WTC11 (cell line): ENCODE data around the gene ATP8B3. TPM values are rescaled to one million over a fixed set of nuclear protein-coding genes. Genes with fewer than 3 reads are reported as not detected.
A peak's percentile ranks its signal among the peaks of the same experiment; 100 is the strongest.

Source experiments
- ATAC-seq: fragments of 200-7000 bp; cut with Tn5 transposase; 2 replicates; pipeline ENCODE4 v1.10.0; 2021; ENCODE audit warnings: mild to moderate bottlenecking, moderate library complexity
- CTCF ChIA-PET: fragments of 300-600 bp; sonication (Branson Sonifier 250); formaldehyde crosslinking; loops from one replicate; lab custom pipeline; 2021; ENCODE audit warnings: antibody characterized with exemption; lab: Charles Lee
- POLR2A ChIA-PET: fragments of 350-600 bp; sonication (Branson Sonifier 250); formaldehyde crosslinking; loops from one replicate; lab custom pipeline; 2021; ENCODE audit warnings: antibody characterized with exemption; lab: Charles Lee
- DNase-seq: peaks from one replicate; pipeline ENCODE4 v3.0.0; 2021; ENCODE audit warnings: low spot score
- H3K27ac Mint-ChIP-seq: 2 replicates; pipeline ENCODE4 v1.8.0; 2021; ENCODE audit warnings: mixed read lengths
- H3K27me3 Mint-ChIP-seq: 2 replicates; pipeline ENCODE4 v1.8.0; 2021; ENCODE audit warnings: low read depth, mild to moderate bottlenecking, moderate library complexity, mixed read lengths
- H3K36me3 Mint-ChIP-seq: 2 replicates; pipeline ENCODE4 v1.8.0; 2021; ENCODE audit warnings: mixed read lengths
- H3K4me1 Mint-ChIP-seq: 2 replicates; pipeline ENCODE4 v1.8.0; 2022; ENCODE audit warnings: mixed read lengths
- H3K4me3 Mint-ChIP-seq: 2 replicates; pipeline ENCODE4 v1.8.0; 2021; ENCODE audit warnings: mild to moderate bottlenecking, moderate library complexity, mixed read lengths
- H3K9me3 Mint-ChIP-seq: 2 replicates; pipeline ENCODE4 v1.8.0; 2021; ENCODE audit warnings: mixed read lengths
- CTCF ChIP-seq: fragments of 200-600 bp; IDR thresholded peaks from 2 replicates; pipeline ENCODE4 v1.8.0; 2022; ENCODE audit warnings: antibody characterized with exemption
- E2F5 ChIP-seq: sonication (generic); formaldehyde crosslinking; IDR thresholded peaks from 2 replicates; pipeline ENCODE4 v1.8.1; 2022; ENCODE audit warnings: mild to moderate bottlenecking, moderate library complexity, missing genetic modification reagents
- ESRRA ChIP-seq: sonication (generic); formaldehyde crosslinking; IDR thresholded peaks from 2 replicates; pipeline ENCODE4 v1.8.1; 2022; ENCODE audit warnings: mild to moderate bottlenecking, missing genetic modification reagents, borderline replicate concordance
- ETV6 ChIP-seq: sonication (generic); formaldehyde crosslinking; IDR thresholded peaks from 2 replicates; pipeline ENCODE4 v1.8.1; 2022; ENCODE audit warnings: mild to moderate bottlenecking, missing genetic modification reagents
- FOXP1 ChIP-seq: sonication (generic); formaldehyde crosslinking; IDR thresholded peaks from 2 replicates; pipeline ENCODE4 v1.8.0; 2022; ENCODE audit warnings: missing genetic modification reagents, mild to moderate bottlenecking, moderate library complexity, borderline replicate concordance
- GTF2I ChIP-seq: fragments of 250-450 bp; sonication (Bioruptor Pico); conservative IDR thresholded peaks from 2 replicates; pipeline ENCODE4 v1.4.0; 2021; ENCODE audit warnings: mild to moderate bottlenecking
- HMGA2 ChIP-seq: fragments of 250-450 bp; sonication (Bioruptor Pico); IDR thresholded peaks from 2 replicates; pipeline ENCODE4 v1.4.0; 2021; ENCODE audit warnings: mild to moderate bottlenecking, moderate library complexity
- HMGXB4 ChIP-seq: sonication (generic); formaldehyde crosslinking; IDR thresholded peaks from 2 replicates; pipeline ENCODE4 v1.8.1; 2023; ENCODE audit warnings: mild to moderate bottlenecking, moderate library complexity, missing genetic modification reagents
- MYBL2 ChIP-seq: sonication (generic); formaldehyde crosslinking; IDR thresholded peaks from 2 replicates; pipeline ENCODE4 v1.8.1; 2023; ENCODE audit warnings: mild to moderate bottlenecking, moderate library complexity, missing genetic modification reagents
- NFYB ChIP-seq: sonication (generic); formaldehyde crosslinking; conservative IDR thresholded peaks from 2 replicates; pipeline ENCODE4 v1.8.0; 2022; ENCODE audit warnings: low read depth, missing genetic modification reagents
- NR1H2 ChIP-seq: sonication (generic); formaldehyde crosslinking; IDR thresholded peaks from 2 replicates; pipeline ENCODE4 v1.9.0; 2021; ENCODE audit warnings: mild to moderate bottlenecking, moderate library complexity, missing genetic modification reagents
- PREB ChIP-seq: sonication (generic); formaldehyde crosslinking; IDR thresholded peaks from 2 replicates; pipeline ENCODE4 v1.8.1; 2022; ENCODE audit warnings: mild to moderate bottlenecking, missing genetic modification reagents, moderate library complexity, borderline replicate concordance
- SMAD3 ChIP-seq: sonication (generic); formaldehyde crosslinking; IDR thresholded peaks from 2 replicates; pipeline ENCODE4 v1.8.0; 2022; ENCODE audit warnings: missing genetic modification reagents, mild to moderate bottlenecking, borderline replicate concordance
- TCF7 ChIP-seq: sonication (generic); formaldehyde crosslinking; IDR thresholded peaks from 2 replicates; pipeline ENCODE4 v1.8.0; 2022; ENCODE audit warnings: mild to moderate bottlenecking, low read depth, missing genetic modification reagents, moderate library complexity
- USF1 ChIP-seq: sonication (generic); formaldehyde crosslinking; IDR thresholded peaks from 2 replicates; pipeline ENCODE4 v1.8.0; 2022; ENCODE audit warnings: mild to moderate bottlenecking, missing genetic modification reagents
- ZMAT4 ChIP-seq: fragments of 250-450 bp; sonication (Bioruptor Pico); IDR thresholded peaks from 2 replicates; pipeline ENCODE4 v1.9.0; 2021; ENCODE audit warnings: mild to moderate bottlenecking
- ZNF396 ChIP-seq: fragments of 250-450 bp; sonication (Bioruptor Pico); IDR thresholded peaks from 2 replicates; pipeline ENCODE4 v1.8.0; 2021; ENCODE audit warnings: mild to moderate bottlenecking, moderate library complexity, borderline replicate concordance
- ZNF512 ChIP-seq: sonication (generic); formaldehyde crosslinking; IDR thresholded peaks from 2 replicates; pipeline ENCODE4 v1.8.1; 2022; ENCODE audit warnings: missing genetic modification reagents, borderline replicate concordance
- total RNA-seq: library from RNA; stranded (reverse); gene quantifications from 3 replicates; pipeline ENCODE4 v1.2.3, GENCODE V29; 2021

The ATP8B3 gene
- total RNA-seq, 1 experiment from 2014 or later, result 5.5 TPM

GRCh38 chr19:1845642-1846041 lies 33.6 kb upstream of the ATP8B3 start:
- Mint-ChIP-seq H3K4me3 (no peak overlapping the region), H3K4me1 (peaks cover 14% of the 10 kb centered on the region), H3K27ac (peak overlapping the region; percentile 10; the same call in 1 of the 2 replicates), H3K9me3 (no peaks in the 10 kb centered on the region)
- ATAC-seq, result no peak
- DNase-seq, result no peak
- ChIA-PET CTCF (interaction anchor here (0.9 to 6.1 kb wide), 5 partner anchors 8 to 173 kb away, joined by 3 to 63 read pairs (median 11); no protein-coding TSS in a partner anchor), POLR2A (no interaction called here)
- TF ChIP-seq ZNF396 (CRISPR knock-in tag) (no peak), FOXP1 (CRISPR knock-in tag) (no peak), ZMAT4 (CRISPR knock-in tag) (no peak), USF1 (CRISPR knock-in tag) (no peak), HMGXB4 (no peak), TCF7 (CRISPR knock-in tag) (no peak), CTCF (no peak), ETV6 (CRISPR knock-in tag) (no peak), HMGA2 (no peak), E2F5 (CRISPR knock-in tag) (no peak), SMAD3 (CRISPR knock-in tag) (no peak), NFYB (CRISPR knock-in tag) (no peak), GTF2I (CRISPR knock-in tag) (no peak), PREB (CRISPR knock-in tag) (no peak), ZNF512 (CRISPR knock-in tag) (no peak), ESRRA (CRISPR knock-in tag) (no peak), MYBL2 (CRISPR knock-in tag) (no peak), NR1H2 (CRISPR knock-in tag) (no peak)
- TF ChIP-seq, all 79 proteins: peak for 0
- no peaks in the 10 kb centered on the region for H3K27me3 Mint-ChIP-seq
- no peaks in the 10 kb centered on the region for H3K36me3 Mint-ChIP-seq
